Stromal cell of bone marrow (primary cell): ENCODE measurements around the gene LAD1.

ENCODE experiments used
- DNase-seq: peaks from one replicate; pipeline ENCODE4 v3.0.0-alpha.2; 2012; ENCODE audit warnings: low read depth

The LAD1 gene

DNA sequence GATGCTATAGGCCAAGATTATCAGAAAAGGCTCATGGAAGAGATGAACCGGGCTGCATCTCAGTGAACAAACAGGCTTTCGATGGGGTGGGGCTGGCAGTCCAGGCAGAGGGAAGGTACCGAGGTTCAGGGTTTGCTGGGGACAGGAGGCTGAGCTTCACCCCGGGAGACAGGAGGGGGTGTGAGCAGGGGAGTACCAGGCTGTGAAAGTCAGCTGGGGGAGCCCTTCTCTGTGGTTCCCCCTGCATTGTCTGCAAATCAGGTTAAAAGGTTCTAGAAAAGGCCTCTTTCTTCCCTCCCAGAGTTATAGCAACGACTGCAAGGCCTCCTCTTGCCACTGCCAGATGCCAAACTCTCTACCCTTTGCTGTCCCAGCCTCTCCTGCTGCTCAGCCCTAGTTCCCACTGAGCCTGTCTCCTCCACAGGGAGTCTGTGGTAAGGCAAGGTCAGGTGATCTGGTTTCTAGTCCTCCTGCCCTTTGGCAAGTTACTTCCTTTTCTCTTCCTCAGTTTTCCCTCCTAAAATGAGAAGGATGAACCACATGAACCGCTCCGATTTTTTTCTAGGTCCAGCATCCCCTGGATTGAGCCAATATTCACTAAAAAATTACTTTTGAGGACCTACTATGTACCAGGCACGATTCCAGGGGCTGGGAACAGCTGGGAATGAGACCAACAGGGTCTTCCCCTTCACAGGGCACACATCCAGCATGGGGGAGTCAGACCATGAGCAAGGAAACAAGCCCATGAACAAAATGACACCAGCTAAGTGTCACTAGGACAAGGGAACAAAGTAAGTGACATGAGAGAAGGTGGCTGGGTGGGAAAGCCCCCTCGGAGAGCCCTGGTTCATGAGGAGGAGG lies 7.2 kb downstream of the LAD1 start:
- DNase-seq = no peak

GRCh38 chr1:201391225-201391624 lies 7.9 kb downstream of the LAD1 start:
- no peak for DNase-seq

DNA sequence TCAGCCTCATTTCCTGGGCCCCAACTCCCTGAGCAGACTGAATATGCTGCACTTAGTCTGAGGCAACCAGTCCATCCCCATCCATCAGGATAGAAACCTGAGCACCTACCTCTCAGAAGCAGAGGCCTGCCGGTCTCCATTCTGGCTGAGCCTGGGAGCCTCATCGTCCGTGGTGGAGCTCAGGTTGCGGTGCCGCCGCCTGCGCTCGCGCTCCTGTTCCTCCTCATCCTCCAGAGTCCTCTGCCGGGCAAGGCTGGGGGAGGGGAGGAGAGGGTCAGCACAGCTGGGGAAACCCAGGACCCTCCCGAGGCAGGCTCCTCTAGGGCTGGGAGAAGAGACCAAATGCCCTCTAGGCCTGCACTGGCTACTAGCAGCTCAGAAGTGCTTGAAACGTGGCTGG lies 10.1 kb downstream of the LAD1 start:
- no peak for DNase-seq

GRCh38 chr1:201386208-201386607 lies 12.9 kb downstream of the LAD1 start:
- DNase-seq = no peak

DNA sequence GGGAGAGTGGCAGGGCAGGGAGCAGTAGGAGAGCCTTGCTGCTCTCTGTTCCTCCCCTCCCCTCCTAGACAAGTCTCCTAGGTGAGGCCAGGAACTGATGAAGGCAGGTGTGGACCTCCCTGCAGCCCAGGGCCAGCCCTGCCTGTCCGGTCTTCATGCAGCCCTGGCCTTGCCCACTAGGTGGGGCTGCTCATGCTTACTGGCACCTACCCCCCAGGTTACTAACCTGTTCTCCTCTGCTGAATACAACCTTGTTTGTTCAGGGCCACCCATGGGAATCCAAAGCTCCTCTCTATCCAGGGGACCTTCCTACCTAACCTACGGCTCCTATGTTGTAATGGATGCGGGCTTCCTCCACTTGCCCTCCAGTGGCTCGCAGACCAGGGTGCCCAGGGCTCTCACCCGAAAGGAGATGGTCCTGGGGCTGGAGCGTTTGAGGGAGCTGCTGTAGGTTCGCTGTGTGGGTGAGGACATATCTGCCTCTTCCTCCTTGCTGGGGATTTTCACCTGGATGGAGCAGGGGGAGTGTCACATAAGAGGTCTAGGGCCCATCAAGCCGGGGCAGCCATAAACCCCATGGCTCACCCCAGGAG lies 13.7 kb downstream of the LAD1 start:
- DNase-seq = no peak

GRCh38 chr1:201384406-201384782 lies 14.7 kb downstream of the LAD1 start:
- DNase-seq = no peak

- peak; percentile 79 for DNase-seq
Observed at GRCh38 chr1:201383647-201384405, 15.3 kb downstream of the LAD1 start.

DNA sequence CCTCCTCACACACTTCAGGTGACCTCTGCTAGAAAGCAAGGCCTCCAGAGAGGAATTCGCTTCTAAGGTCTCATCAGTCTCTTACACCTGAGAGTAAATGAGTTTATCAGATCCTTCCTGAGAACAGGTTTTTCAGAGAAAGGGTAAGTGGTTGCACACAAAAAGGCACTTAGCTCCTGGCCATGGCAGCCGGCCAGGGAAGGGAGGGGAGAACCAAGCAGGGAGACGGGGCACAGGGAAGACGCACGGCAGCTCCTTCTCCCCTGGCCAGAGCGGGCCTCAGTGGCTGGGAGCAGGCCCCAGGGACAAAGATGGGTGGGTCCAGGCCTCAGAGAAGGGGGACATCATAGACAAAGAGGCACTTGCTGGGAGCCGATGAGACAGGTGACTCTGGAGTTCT lies 18.0 kb downstream of the LAD1 start:
- DNase-seq = no peak

DNA sequence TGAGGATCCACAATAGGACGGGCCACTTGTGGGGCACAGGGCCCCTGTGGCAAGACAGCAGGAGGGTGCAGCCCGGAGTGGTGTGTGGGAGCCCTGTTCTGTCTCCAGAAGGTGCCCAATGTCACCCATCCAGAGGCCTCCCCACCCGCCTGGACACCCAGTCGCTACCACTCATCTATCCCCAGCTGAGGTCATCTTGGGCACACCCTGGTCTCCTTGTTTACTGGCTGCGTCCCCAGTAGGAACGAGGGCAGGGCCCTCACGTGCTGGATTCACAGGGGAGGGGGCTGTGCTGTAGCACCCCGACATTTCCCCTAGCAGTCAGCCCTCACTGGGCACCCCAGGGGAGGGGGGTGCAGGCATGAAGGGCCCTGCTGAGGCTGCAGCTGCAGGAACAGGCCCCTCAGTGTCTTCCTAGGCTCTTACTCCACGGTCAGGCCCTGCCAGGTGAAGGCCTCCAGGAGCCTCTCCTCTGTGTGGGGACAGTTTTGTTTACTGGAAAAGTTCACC lies 19.3 kb downstream of the LAD1 start:
- no peak for DNase-seq

GRCh38 chr1:201378804-201379203 lies 20.3 kb downstream of the LAD1 start:
- no peak for DNase-seq

DNA sequence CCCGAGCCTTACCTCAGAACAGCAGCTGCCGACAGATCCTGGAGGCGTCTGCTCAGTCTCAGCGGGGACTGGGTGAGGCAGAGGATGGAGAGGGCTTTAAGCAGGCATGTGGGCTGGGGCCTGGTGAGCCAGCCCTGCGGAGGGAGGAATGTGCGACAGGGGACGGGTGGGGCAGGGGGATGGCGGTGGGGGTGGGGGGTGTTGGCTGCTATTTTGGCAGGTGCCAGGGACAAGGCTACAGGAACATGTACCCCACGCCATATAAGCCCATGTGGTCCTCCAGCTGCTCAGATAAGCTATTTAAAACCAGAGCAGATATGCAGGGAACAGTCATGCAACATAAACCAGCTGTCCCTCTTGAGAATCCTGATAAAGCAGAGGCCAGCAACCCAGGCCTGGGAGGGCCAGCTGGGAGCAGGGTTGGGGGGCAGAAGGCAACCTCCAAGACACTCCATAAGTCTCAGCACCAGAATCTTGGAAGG lies 21.5 kb downstream of the LAD1 start, which contains the start of gene TNNT2:
TNNT2 (minus strand) TSS at position 70 of the 482 bp plus-strand sequence. CDS start 4,426 bp downstream, outside the sequence.
- no peak for DNase-seq

- DNase-seq = no peak
Observed at GRCh38 chr1:201376464-201377374, 22.4 kb downstream of the LAD1 start.

DNA sequence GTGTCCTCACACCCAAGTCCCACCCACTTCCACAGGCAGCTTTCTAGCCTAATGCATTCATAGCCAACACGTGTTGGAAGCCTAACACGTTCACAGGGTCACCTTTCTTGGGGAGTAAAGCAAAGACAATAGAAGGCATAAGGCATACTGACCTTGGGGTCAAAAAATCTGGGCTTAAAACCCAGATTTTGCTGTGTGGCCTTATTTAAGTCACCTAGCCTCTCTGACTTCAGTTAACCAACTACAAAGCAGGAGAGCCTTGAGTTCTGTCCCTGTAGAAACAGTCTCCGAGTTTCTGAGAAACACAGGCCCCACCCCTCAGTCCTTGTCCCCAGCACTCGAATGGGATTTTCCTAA lies 23.0 kb downstream of the LAD1 start:
- no peak for DNase-seq

- DNase-seq = no peak
Observed at GRCh38 chr1:201375169-201375568, 24.0 kb downstream of the LAD1 start.

DNA sequence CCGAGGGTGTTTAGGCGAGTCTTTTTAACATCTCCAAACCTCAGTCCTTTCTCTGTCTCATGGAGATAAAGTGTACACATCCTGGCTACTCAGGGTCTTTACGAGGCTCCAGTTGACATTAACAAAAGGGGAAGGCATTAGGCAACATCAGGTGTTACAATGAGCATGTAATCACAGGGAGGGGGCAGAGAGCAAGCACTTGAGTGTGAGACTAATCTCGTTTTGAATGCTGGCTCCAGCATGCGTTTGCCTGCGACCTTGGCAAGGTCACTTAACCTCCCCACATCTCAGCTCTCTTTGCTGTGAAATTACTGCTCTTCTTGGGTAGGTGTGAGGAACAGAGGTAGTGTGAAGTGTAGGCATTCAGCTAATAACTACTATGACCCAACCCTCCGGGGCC lies 24.8 kb downstream of the LAD1 start:
- no peak for DNase-seq

- no peak for DNase-seq
Observed at GRCh38 chr1:201371792-201372191, 27.3 kb downstream of the LAD1 start.

DNA sequence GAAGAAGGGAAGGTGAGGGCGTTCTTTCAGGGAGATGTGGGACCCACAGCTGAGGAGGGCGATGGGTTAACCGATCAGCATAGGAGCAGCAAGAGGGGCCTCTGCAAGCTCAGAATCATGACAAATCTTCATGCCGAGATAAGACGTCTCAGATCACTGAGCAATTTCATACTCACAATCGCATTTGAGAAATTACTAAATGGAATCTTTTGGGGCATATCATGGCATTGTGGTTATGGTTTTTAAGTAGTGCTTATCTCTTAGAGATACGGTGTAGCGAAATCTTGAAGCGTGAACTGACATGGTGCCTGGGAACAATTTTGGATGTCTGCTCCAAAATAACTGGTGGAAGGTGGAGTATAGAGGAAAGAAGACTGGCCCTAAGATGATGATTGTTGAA lies 27.8 kb downstream of the LAD1 start:
- no peak for DNase-seq

GRCh38 chr1:201370500-201370899 lies 28.6 kb downstream of the LAD1 start:
- no peak for DNase-seq

- DNase-seq = no peak
Observed at GRCh38 chr1:201369209-201369608, 29.9 kb downstream of the LAD1 start.

- no peak for DNase-seq
Observed at GRCh38 chr1:201366696-201367095, 32.4 kb downstream of the LAD1 start.

- DNase-seq = no peak
Observed at GRCh38 chr1:201365251-201365650, 33.9 kb downstream of the LAD1 start.

- DNase-seq = no peak
Observed at GRCh38 chr1:201364808-201365105, 34.4 kb downstream of the LAD1 start.
